Testis (tissue), 3 donors: ENCODE results near the gene BTG4. TPM values are rescaled to one million over a fixed set of nuclear protein-coding genes. Genes with fewer than 3 reads are reported as not detected.

Experiments used
- DNase-seq: peaks from one replicate; pipeline ENCODE4 v3.0.0-alpha.2; 2019
- H3K27ac ChIP-seq, 2 donors: fragments of 200-600 bp; sonication (generic); one replicate each; pipeline ENCODE4 v1.5.1; 2019
- H3K27me3 ChIP-seq: fragments of 200-600 bp; sonication (generic); one replicate; pipeline ENCODE4 v1.5.1; 2019
- H3K36me3 ChIP-seq: fragments of 200-600 bp; sonication (generic); one replicate; pipeline ENCODE4 v1.5.1; 2017; ENCODE audit warnings: low read depth; ENCODE audit errors: missing control alignments
- H3K4me1 ChIP-seq: fragments of 200-600 bp; sonication (generic); one replicate; pipeline ENCODE4 v1.5.1; 2019
- H3K4me3 ChIP-seq, 2 donors: fragments of 200-600 bp; sonication (generic); one replicate each; pipeline ENCODE4 v1.5.1; 2017 to 2019
- H3K9me3 ChIP-seq: fragments of 200-600 bp; sonication (generic); one replicate; pipeline ENCODE4 v1.5.1; 2017
- POLR2A ChIP-seq: fragments of 450-650 bp; IDR thresholded peaks from one replicate; pipeline ENCODE4 v1.6.1; 2017; ENCODE audit warnings: antibody characterized with exemption, mild to moderate bottlenecking, moderate library complexity
- WGBS, 2 donors: methylation state at CpG; one replicate each; pipeline ENCODE4 v1.1.5; 2018; 5-methylcytosine and 5-hydroxymethylcytosine counted together
- intact Hi-C: fragments of 100-400 bp; cut with DNase I; formaldehyde crosslinking; loops from one replicate; pipeline ENCODE4 v1.15.1; 2023; ENCODE audit warnings: low total_unique reads
- polyA plus RNA-seq: library from polyadenylated mRNA; stranded (reverse); fragments of 350-450 nt; fragmentation: Illumina TruSeq; extraction: RNeasy Lipid Tissue Mini Kit (QIAGEN cat#74804); gene quantifications from one replicate; pipeline ENCODE4 v1.2.3, GENCODE V29; 2014; ENCODE audit warnings: low read depth, low replicate concordance; ENCODE audit not compliant: insufficient read depth
- total RNA-seq, 2 donors: library from RNA; depleted of rRNA; stranded (reverse); fragments of >200 nt; gene quantifications; one replicate each; pipeline ENCODE4 v1.2.3, GENCODE V29; 2016
- TF ChIP-seq, protein P1 (sequence below), 3 experiments: fragments of 450-650 bp in 2 of 3; fragments of 200-600 bp in 1 of 3; sonication (generic) in 1 of 3; IDR thresholded peaks; one replicate each; pipeline ENCODE4 v1.5.1; 2016 to 2019; ENCODE audit warnings: antibody characterized with exemption in 3 of 3, mild to moderate bottlenecking in 2 of 3, moderate library complexity in 1 of 3

The BTG4 gene
- total and polyA plus RNA-seq, 3 donors from 2014 or later = 8.7 to 36.8 (median 26.6) TPM

DNA sequence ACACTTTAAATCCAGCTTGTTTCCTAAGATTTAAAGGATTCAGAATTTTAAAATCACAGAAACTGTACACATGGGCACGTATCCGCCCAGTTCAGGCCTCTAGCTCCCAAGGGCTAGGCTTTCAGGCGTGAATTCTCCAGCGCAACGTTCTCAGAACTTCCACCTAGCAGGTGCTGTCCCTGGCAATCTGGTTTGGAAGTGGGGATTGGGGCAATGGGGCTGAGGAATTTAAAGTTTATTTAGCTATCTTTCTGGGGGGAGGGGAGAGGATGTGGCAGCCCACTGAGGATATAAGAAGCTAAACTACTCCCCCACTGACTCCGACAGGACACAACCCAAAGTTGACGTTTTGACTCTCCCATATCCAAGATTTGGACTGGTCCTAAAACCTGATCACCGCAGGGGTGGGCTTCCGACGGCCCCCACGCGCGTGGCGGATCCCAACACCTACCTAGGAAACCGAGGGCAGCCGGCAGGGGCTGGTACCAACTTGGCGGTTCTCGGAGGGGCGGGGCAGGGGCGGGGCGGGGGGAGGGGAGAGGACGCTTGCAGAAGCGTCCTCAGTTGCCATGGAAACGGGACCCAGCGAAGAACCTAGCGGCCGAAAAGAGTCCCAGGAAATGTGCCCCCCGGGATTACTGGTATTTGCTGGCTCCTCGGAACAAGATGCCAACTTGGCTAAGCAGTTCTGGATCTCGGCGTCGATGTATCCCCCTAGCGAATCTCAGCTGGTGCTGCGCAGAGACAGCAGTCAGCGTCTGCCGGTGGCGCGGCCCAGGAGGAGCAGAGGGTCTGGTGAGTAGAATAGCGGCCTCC is 2.2 kb upstream of the BTG4 start, which contains the start of gene HOATZ:
Gene HOATZ (plus strand): TSS at position 563 of the 816 bp plus-strand sequence. CDS start 7 bp downstream, at position 570.
- Histone ChIP-seq H3K36me3 (no peaks in the 10 kb centered on the region), H3K9me3 (no peaks in the 10 kb centered on the region), H3K27me3 (no peaks in the 10 kb centered on the region), H3K4me1 (no peaks in the 10 kb centered on the region), H3K4me3 (peak within 1 kb of the TSS; percentile 21 to 25), H3K27ac (no peak within 1 kb of the TSS)
- 24 to 37% methylated on average over 23 to 36 of the region's 39 CpGs for WGBS, 2 donors
- intact Hi-C loops = no loop called here
- TF ChIP-seq POLR2A = no peak
- TF ChIP-seq, protein P1, sequence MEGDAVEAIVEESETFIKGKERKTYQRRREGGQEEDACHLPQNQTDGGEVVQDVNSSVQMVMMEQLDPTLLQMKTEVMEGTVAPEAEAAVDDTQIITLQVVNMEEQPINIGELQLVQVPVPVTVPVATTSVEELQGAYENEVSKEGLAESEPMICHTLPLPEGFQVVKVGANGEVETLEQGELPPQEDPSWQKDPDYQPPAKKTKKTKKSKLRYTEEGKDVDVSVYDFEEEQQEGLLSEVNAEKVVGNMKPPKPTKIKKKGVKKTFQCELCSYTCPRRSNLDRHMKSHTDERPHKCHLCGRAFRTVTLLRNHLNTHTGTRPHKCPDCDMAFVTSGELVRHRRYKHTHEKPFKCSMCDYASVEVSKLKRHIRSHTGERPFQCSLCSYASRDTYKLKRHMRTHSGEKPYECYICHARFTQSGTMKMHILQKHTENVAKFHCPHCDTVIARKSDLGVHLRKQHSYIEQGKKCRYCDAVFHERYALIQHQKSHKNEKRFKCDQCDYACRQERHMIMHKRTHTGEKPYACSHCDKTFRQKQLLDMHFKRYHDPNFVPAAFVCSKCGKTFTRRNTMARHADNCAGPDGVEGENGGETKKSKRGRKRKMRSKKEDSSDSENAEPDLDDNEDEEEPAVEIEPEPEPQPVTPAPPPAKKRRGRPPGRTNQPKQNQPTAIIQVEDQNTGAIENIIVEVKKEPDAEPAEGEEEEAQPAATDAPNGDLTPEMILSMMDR (IDR thresholded peaks at IDR 0.05) = no peak
- DNase-seq = peak; percentile 50

DNA sequence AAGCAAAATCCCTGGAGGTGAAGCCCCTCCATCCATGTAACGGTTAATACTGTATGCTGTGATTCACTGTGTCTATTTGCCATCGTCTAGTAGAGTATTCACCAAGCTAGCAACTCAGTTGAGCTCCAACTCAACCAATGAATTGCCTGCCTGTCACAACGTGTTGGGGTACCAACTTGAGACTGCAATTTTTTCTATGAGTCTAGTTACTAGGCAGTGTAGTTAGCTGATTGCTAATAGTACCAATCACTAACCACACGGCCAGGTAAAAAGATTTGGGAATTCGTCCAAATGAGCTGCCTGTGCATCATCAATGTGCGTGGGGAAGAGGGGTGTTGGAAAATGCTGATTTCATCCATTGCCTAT is 1.0 kb upstream of the BTG4 start:
- Histone ChIP-seq H3K4me1 (no peaks in the 10 kb centered on the region), H3K27ac (peak overlapping the region in 1 of 2 donors; percentile 60), H3K4me3 (peak overlapping the region; percentile 46 to 64), H3K36me3 (no peaks in the 10 kb centered on the region), H3K9me3 (no peaks in the 10 kb centered on the region), H3K27me3 (no peaks in the 10 kb centered on the region)
- DNase-seq = no peak
- TF ChIP-seq, protein P1 (IDR thresholded peaks at IDR 0.05) = no peak
- TF ChIP-seq POLR2A = no peak
- intact Hi-C loops = no loop called here
- 30 to 33% methylated on average over 6 of the region's 6 CpGs for WGBS, 2 donors

DNA sequence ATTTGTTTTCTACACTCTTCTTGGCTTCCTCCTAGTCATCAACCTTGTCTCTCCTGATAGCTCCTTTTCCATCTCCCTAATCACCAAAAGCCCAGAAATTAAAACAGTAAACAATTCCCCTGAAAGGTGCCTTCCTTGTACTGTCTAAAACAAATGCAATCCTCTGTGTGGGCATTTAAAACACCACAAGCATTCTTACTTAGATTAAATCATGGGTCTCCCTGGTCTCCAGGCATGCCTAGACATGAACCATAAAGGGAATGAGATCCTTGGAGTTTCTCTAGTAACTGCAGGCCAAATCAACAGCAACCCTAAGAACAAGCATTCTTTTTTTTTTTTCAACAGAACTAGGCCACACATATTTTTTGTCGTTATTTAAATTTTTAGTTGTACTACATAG is 1.9 kb downstream of the BTG4 start:
- Histone ChIP-seq H3K9me3 (no peaks in the 10 kb centered on the region), H3K4me1 (no peaks in the 10 kb centered on the region), H3K27ac (no peak overlapping the region), H3K36me3 (no peaks in the 10 kb centered on the region), H3K27me3 (no peaks in the 10 kb centered on the region), H3K4me3 (no peak overlapping the region)
- TF ChIP-seq POLR2A = no peak
- TF ChIP-seq, protein P1 (IDR thresholded peaks at IDR 0.05) = no peak
- 80 to 83% methylated on average over 1 of the region's 1 CpG for WGBS, 2 donors
- no peak for DNase-seq
- intact Hi-C loops = no loop called here

DNA sequence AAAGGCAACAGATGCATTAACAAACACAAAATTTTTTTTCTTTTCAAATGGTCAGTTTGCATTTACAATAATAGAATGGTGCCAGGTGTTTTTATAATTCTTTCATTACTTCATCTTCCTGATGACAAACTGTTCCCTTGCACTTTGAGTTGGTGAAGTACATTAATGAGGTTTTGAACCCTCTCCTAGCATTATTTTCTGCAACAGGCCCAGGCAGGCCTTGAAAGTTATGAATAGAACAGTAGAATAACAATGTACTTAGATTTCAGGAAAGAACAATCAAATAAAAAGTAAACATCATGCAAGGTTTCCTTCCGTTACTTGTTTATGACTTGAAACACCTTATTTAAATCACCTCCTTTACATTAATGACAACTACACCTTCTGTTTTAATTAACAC is 9.6 kb downstream of the BTG4 start:
- Histone ChIP-seq H3K27me3 (no peaks in the 10 kb centered on the region), H3K36me3 (no peaks in the 10 kb centered on the region), H3K4me1 (no peaks in the 10 kb centered on the region), H3K27ac (no peak overlapping the region), H3K9me3 (no peaks in the 10 kb centered on the region), H3K4me3 (no peak overlapping the region)
- TF ChIP-seq POLR2A = no peak
- TF ChIP-seq, protein P1 (IDR thresholded peaks at IDR 0.05) = no peak
- no peak for DNase-seq
- intact Hi-C loops = no loop called here
- 75 to 82% methylated on average over 1 of the region's 1 CpG for WGBS, 2 donors

DNA sequence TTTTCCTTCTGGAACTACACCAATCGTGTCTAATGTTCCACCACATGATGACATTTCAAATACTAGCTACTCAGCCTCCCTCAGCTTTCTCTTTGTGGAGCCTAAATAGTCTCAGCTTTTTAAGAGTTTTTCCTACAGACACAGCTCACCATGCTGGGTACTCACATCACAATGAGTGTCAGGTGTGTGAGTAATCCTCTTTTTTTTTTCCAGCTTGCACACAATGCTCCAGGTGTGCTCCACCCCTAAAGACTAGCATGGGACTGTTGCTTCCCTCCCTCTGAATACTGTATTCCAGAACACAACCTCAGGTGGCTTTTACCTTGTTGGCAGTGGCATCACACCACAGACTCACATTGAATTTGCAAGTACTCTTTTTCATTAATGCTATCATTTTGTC is 11.7 kb downstream of the BTG4 start:
- no peak for TF ChIP-seq POLR2A
- Histone ChIP-seq H3K27ac (no peak overlapping the region), H3K27me3 (no peaks in the 10 kb centered on the region), H3K36me3 (no peaks in the 10 kb centered on the region), H3K9me3 (no peaks in the 10 kb centered on the region), H3K4me3 (no peak overlapping the region), H3K4me1 (no peaks in the 10 kb centered on the region)
- WGBS, 2 donors = 86 to 89% methylated on average over 1 of the region's 1 CpG
- DNase-seq = no peak
- intact Hi-C loops = no loop called here
